Neural progenitor cell (in vitro differentiated cells): Measurements from ENCODE around the gene MED27.

Source experiments
- EZH2phosphoT487 ChIP-seq: fragments of 200-600 bp; sonication (generic); IDR thresholded peaks from 2 replicates; pipeline ENCODE4 v1.6.1; 2017; ENCODE audit warnings: antibody characterized with exemption
- TF ChIP-seq, protein P1 (sequence below): fragments of 200-600 bp; sonication (generic); IDR thresholded peaks from 2 replicates; pipeline ENCODE4 v1.5.1; 2017; ENCODE audit warnings: antibody characterized with exemption, mild to moderate bottlenecking

DNA sequence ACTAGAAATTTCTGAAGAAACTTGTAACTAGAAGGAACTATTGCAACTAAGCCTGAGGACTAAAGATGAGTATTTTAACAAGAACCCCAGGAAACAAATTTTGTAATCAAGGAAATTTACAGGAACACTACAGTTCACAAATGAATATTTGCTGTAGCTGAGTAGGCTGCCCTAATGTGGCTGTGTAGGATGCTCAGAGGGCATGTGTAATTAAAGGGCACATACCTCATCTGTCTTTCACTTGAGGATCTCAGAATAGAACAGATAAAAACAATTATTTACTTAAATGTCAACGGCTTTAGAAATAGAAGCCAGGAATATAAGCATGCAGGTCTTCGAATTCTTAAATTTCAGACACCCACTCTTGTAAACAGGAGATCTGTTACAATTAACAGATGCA, 119.8 kb downstream of the MED27 start:
- TF ChIP-seq, protein P1, sequence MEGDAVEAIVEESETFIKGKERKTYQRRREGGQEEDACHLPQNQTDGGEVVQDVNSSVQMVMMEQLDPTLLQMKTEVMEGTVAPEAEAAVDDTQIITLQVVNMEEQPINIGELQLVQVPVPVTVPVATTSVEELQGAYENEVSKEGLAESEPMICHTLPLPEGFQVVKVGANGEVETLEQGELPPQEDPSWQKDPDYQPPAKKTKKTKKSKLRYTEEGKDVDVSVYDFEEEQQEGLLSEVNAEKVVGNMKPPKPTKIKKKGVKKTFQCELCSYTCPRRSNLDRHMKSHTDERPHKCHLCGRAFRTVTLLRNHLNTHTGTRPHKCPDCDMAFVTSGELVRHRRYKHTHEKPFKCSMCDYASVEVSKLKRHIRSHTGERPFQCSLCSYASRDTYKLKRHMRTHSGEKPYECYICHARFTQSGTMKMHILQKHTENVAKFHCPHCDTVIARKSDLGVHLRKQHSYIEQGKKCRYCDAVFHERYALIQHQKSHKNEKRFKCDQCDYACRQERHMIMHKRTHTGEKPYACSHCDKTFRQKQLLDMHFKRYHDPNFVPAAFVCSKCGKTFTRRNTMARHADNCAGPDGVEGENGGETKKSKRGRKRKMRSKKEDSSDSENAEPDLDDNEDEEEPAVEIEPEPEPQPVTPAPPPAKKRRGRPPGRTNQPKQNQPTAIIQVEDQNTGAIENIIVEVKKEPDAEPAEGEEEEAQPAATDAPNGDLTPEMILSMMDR: no peak
- TF ChIP-seq EZH2phosphoT487: no peak
